GM10248 (cell line): Measurements from ENCODE around the gene HTR2B.

ENCODE experiments used
- CTCF ChIA-PET: fragments of 300-600 bp; sonication (Branson Sonifier 250); formaldehyde crosslinking; extraction: SDS; loops from one replicate; lab custom pipeline; 2021; ENCODE audit warnings: antibody characterized with exemption; lab: Yijun Ruan, JAX
- POLR2A ChIA-PET: fragments of 350-650 bp; sonication (Branson Sonifier 250); formaldehyde crosslinking; extraction: SDS; loops from one replicate; lab custom pipeline; 2020; ENCODE audit warnings: antibody characterized with exemption; lab: Yijun Ruan, JAX
- DNase-seq: peaks from one replicate; pipeline ENCODE4 v3.0.0; 2012; ENCODE audit errors: extremely low spot score
- CTCF ChIP-seq: IDR thresholded peaks from 2 replicates; pipeline ENCODE4 v1.5.1; 2012; ENCODE audit warnings: mild to moderate bottlenecking, low read depth; ENCODE audit errors: extremely low read depth, missing control alignments, control extremely low read depth

Gene HTR2B

GRCh38 chr2:231128541-231128940 lies 3.7 kb upstream of the HTR2B start:
- ChIA-PET CTCF (interaction anchor here (1.0 to 2.2 kb wide), 7 partner anchors 8 to 323 kb away, joined by 3 to 12 read pairs (median 4); no protein-coding TSS in a partner anchor), POLR2A (no interaction called here)
- TF ChIP-seq CTCF: no peak

DNA sequence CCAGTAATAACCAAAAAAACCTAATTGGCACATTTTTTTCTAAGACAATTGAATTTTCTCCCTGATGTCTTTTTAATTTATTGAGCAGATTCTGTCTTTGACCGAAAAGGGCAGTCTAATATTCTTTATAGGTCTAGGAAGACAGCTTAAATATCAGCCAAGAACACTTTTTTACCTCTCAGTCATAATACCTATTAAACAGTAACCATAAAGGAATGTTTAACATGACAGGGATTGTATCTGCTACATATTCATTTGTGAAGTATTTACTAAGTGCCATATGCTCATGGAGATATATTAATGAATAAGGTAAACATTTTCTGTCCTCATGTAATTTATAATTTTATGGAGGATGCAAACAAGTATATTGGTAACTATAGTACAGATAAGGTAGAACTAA lies 3.1 kb upstream of the HTR2B start:
- DNase-seq: no peak
- CTCF ChIA-PET: interaction anchor here (1.0 to 2.1 kb wide), 5 partner anchors 17 to 324 kb away, joined by 3 to 7 read pairs (median 4); no protein-coding TSS in a partner anchor
- POLR2A ChIA-PET: no interaction called here
- TF ChIP-seq CTCF: no peak

More at GRCh38 chr2:231128541-231128940, 3.7 kb upstream of the HTR2B start:
- no peak for DNase-seq

DNA sequence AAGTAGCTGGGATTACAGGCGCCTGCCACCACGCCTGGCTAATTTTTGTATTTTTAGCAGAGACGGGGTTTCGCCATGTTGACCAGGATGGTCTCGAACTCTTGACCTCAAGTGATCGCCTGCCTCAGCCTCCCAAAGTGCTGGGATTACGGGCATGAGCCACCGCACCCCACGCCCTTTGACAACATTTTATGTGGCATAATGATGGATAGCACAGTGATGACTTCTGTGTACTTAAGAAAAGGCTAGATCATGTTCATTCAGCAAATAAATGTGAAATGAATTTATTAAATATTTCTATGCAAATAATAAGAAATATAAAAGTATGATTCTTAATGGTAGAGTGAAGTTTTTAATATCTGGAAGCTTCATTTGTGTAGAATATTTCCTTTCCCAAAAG lies 2.6 kb upstream of the HTR2B start:
- no peak for TF ChIP-seq CTCF
- CTCF ChIA-PET: interaction anchor here (1.0 to 2.1 kb wide), 4 partner anchors 17 to 324 kb away, joined by 3 to 7 read pairs (median 4); no protein-coding TSS in a partner anchor
- DNase-seq: no peak
- POLR2A ChIA-PET: no interaction called here

DNA sequence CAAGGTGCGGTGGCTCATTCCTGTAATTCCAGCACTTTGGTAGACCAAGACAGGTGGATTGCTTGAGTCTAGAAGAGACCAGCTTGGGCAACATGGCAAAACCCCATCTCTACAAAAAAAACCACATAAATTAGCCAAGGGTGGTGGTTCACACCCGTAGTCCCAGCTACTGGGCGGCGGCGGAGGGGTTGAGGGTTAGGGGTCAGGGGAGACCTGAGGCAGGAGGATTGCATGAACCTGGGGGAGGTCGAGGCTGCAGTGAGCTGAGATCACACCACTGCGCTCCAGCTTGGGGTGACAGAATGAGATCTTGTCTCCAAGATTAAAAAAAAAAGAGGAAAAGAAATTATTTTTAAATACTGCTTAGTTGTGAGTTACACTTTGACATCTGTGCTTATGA lies 1.3 kb upstream of the HTR2B start:
- CTCF ChIA-PET: interaction anchor here (1.0 kb wide), 2 partner anchors 14 to 280 kb away, joined by 3 read pairs; no protein-coding TSS in a partner anchor
- POLR2A ChIA-PET: no interaction called here
- no peak for TF ChIP-seq CTCF
- DNase-seq: no peak

DNA sequence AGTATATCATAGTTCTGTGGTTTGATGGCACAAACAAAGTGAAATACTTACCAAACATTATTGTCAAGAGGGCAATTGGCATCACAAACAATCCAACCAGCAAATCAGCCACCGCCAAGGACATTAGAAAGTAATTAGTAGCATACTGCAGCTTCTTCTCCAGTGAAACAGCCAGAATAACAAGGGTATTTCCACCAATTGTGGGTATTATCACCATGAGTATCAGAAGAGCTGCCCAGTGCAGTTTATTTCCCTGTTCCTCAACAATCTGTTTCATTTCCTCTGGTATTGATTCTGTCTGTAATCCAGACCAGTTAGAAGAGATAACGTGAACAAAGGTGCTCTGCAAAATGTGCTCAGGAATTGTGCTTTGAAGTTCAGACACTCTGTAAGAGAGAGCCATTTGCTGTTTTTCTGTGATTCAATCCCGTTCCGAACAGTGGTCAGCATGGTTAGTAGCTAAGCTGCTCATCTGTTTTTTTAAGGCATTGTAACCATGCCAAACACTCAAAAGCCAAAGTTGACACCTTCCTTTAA lies 1.4 kb downstream of the HTR2B start:
- DNase-seq: no peak
- no peak for TF ChIP-seq CTCF
- ChIA-PET CTCF (interaction anchor here (0.8 to 1.5 kb wide), 11 partner anchors 9 to 328 kb away, joined by 3 to 7 read pairs (median 3); no protein-coding TSS in a partner anchor), POLR2A (no interaction called here)

- DNase-seq: no peak
- CTCF ChIA-PET: interaction anchor here (1.0 to 2.9 kb wide), 4 partner anchors 11 to 333 kb away, joined by 3 to 12 read pairs (median 4); no protein-coding TSS in a partner anchor
- TF ChIP-seq CTCF: no peak
- POLR2A ChIA-PET: no interaction called here
These were observed 6.3 kb downstream of the HTR2B start for GRCh38 chr2:231118614-231118942.
